GM23338 (cell line): ENCODE data around the gene SLC25A41. TPM values are rescaled to one million over a fixed set of nuclear protein-coding genes. Genes with fewer than 3 reads are reported as not detected.
A peak's percentile ranks its signal among the peaks of the same experiment; 100 is the strongest.
"Not testable (repeated sequence)": the region's sequence is repeated elsewhere in the genome, so short reads cannot be mapped to it uniquely, and the experiment has no call there.

Experiments
- ATAC-seq: fragments of 200-7000 bp; cut with Tn5 transposase; 3 replicates; pipeline ENCODE4 v1.9.1; 2020
- DNase-seq: peaks from one replicate; pipeline ENCODE4 v3.0.0-alpha.2; 2015; ENCODE audit warnings: low spot score
- H2AFZ ChIP-seq: fragments of 200-600 bp; sonication (generic); 2 replicates; pipeline ENCODE4 v1.8.0; 2016; ENCODE audit warnings: antibody characterized with exemption, mild to moderate bottlenecking, moderate library complexity
- H3F3A ChIP-seq: fragments of 200-600 bp; sonication (generic); replicated peaks from 2 replicates; pipeline ENCODE4 v1.8.0; 2017; ENCODE audit warnings: antibody characterized with exemption, mixed run types, low read depth
- H3K27ac ChIP-seq: fragments of 200-600 bp; sonication (generic); 2 replicates; pipeline ENCODE4 v1.6.1; 2016; ENCODE audit warnings: low read depth
- H3K27me3 ChIP-seq: fragments of 200-600 bp; sonication (generic); 2 replicates; pipeline ENCODE4 v1.8.0; 2016; ENCODE audit warnings: mild to moderate bottlenecking, mixed run types, moderate library complexity; ENCODE audit not compliant: insufficient read depth
- H3K36me3 ChIP-seq: fragments of 200-600 bp; sonication (generic); 2 replicates; pipeline ENCODE4 v1.8.0; 2016; ENCODE audit warnings: mild to moderate bottlenecking; ENCODE audit not compliant: insufficient read depth
- H3K4me1 ChIP-seq: fragments of 200-600 bp; sonication (generic); 2 replicates; pipeline ENCODE4 v1.8.0; 2016; ENCODE audit warnings: mild to moderate bottlenecking, moderate library complexity; ENCODE audit not compliant: insufficient read depth
- H3K4me2 ChIP-seq: fragments of 200-600 bp; sonication (generic); 2 replicates; pipeline ENCODE4 v1.7.1; 2017; ENCODE audit warnings: mixed run types
- H3K4me3 ChIP-seq: fragments of 200-600 bp; sonication (generic); 2 replicates; pipeline ENCODE4 v1.6.1; 2016; ENCODE audit warnings: mixed run types
- H3K79me2 ChIP-seq: fragments of 200-600 bp; sonication (generic); replicated peaks from 2 replicates; pipeline ENCODE4 v1.8.0; 2017; ENCODE audit warnings: mild to moderate bottlenecking; ENCODE audit not compliant: insufficient read depth
- H3K9me2 ChIP-seq: fragments of 200-600 bp; sonication (generic); 2 replicates; pipeline ENCODE4 v1.8.0; 2017; ENCODE audit not compliant: insufficient read depth
- H4K20me1 ChIP-seq: fragments of 200-600 bp; sonication (generic); replicated peaks from 2 replicates; pipeline ENCODE4 v1.8.0; 2017; ENCODE audit warnings: mild to moderate bottlenecking; ENCODE audit not compliant: insufficient read depth
- H3K27ac Mint-ChIP-seq: 2 replicates; pipeline ENCODE4 v1.8.0; 2020; ENCODE audit warnings: inconsistent platforms, mild to moderate bottlenecking, moderate library complexity, mixed read lengths
- H3K27me3 Mint-ChIP-seq: 3 replicates; pipeline ENCODE4 v1.8.0; 2022; ENCODE audit warnings: low read depth, mild to moderate bottlenecking, moderate library complexity, mixed read lengths, inconsistent platforms; ENCODE audit not compliant: insufficient read depth, poor library complexity
- H3K36me3 Mint-ChIP-seq: 3 replicates; pipeline ENCODE4 v1.8.0; 2021; ENCODE audit warnings: low read depth, mild to moderate bottlenecking, inconsistent platforms, moderate library complexity, mixed read lengths
- H3K4me1 Mint-ChIP-seq: 3 replicates; pipeline ENCODE4 v1.8.0; 2020; ENCODE audit warnings: mild to moderate bottlenecking, inconsistent platforms, mixed read lengths
- H3K4me3 Mint-ChIP-seq: 3 replicates; pipeline ENCODE4 v1.8.0; 2021; ENCODE audit warnings: moderate library complexity, mild to moderate bottlenecking, inconsistent platforms, mixed read lengths
- H3K9me3 Mint-ChIP-seq: 3 replicates; pipeline ENCODE4 v1.8.0; 2020; ENCODE audit warnings: moderate library complexity, mild to moderate bottlenecking, inconsistent platforms, mixed read lengths
- CREB1 ChIP-seq: fragments of 250-450 bp; sonication (Bioruptor Pico); IDR thresholded peaks from 2 replicates; pipeline ENCODE4 v1.5.0; 2020; ENCODE audit warnings: low read depth, mild to moderate bottlenecking, moderate library complexity
- CTCF ChIP-seq, 2 experiments: fragments of 200-600 bp in 1 of 2; sonication (generic) in 1 of 2; conservative IDR thresholded peaks; 2 replicates each; pipeline versions ENCODE4 v1.5.1 to v1.6.1; 2016 to 2017; ENCODE audit warnings: antibody characterized with exemption in 2 of 2, low read depth in 2 of 2, mild to moderate bottlenecking in 2 of 2, moderate library complexity in 1 of 2
- EZH2 ChIP-seq: fragments of 200-600 bp; sonication (generic); IDR thresholded peaks from one replicate; pipeline ENCODE4 v1.8.0; 2017; ENCODE audit warnings: antibody characterized with exemption, mild to moderate bottlenecking, low read depth; ENCODE audit not compliant: unreplicated experiment
- JUNB ChIP-seq: IDR thresholded peaks from one replicate; pipeline ENCODE4 v1.6.1; 2016; ENCODE audit warnings: antibody characterized with exemption; ENCODE audit not compliant: unreplicated experiment
- STAT1 ChIP-seq: IDR thresholded peaks from one replicate; pipeline ENCODE4 v1.6.1; 2016; ENCODE audit warnings: antibody characterized with exemption; ENCODE audit not compliant: unreplicated experiment
- ZNF331 ChIP-seq: fragments of 250-450 bp; sonication (Bioruptor Pico); IDR thresholded peaks from 2 replicates; pipeline ENCODE4 v1.5.0; 2020; ENCODE audit warnings: low read depth, mild to moderate bottlenecking, moderate library complexity
- polyA plus RNA-seq: library from polyadenylated mRNA; unstranded; fragments of >200 nt; fragmentation: Nextera tagmentation; extraction: Ambion mirVana; gene quantifications from 2 replicates; pipeline ENCODE4 v1.2.1, GENCODE V29; 2016
- total RNA-seq: library from RNA; depleted of rRNA; stranded (reverse); fragments of >200 nt; shearing (Covaris generic); gene quantifications from 2 replicates; pipeline ENCODE4 v1.2.3, GENCODE V29; 2014

SLC25A41 gene
- total and polyA plus RNA-seq, 2 experiments from 2014 or later, result 0.24 to 0.35 TPM

GRCh38 chr19:6429419-6430221, 3.9 kb downstream of the SLC25A41 start:
- Mint-ChIP-seq H3K4me3 (no peak overlapping the region), H3K27me3 (peaks cover 12% of the 10 kb centered on the region), H3K36me3 (peaks cover 11% of the 10 kb centered on the region; the same call in 2 of the 3 replicates), H3K27ac (no peak overlapping the region), H3K9me3 (peaks cover 9% of the 10 kb centered on the region), H3K4me1 (no peaks in the 10 kb centered on the region; the same call in 2 of the 3 replicates)
- Histone ChIP-seq H3K27me3 (no peaks in the 10 kb centered on the region), H4K20me1 (no peaks in the 10 kb centered on the region), H3K27ac (no peak overlapping the region), H3K4me3 (no peak overlapping the region), H3K4me1 (no peaks in the 10 kb centered on the region), H3K36me3 (no peaks in the 10 kb centered on the region), H3K9me2 (peaks cover 7% of the 10 kb centered on the region; the same call in 1 of the 2 replicates), H3K4me2 (no peak overlapping the region), H2AFZ (no peak overlapping the region), H3F3A (no peaks in the 10 kb centered on the region), H3K79me2 (no peaks in the 10 kb centered on the region)
- TF ChIP-seq CTCF (conservative IDR thresholded peaks at IDR 0.05; ENCODE audit: low read depth in 2 of 2) (0 out of 4 replicates have a peak, but pooled peaks of 1 of the 2 experiments have one; percentile 1), STAT1 (no peak), ZNF331 (CRISPR knock-in tag) (no peak), JUNB (no peak), EZH2 (no peak), CREB1 (CRISPR knock-in tag) (no peak)
- ATAC-seq (no peak), DNase-seq (no peak)

GRCh38 chr19:6428692-6429418, 4.7 kb downstream of the SLC25A41 start:
- not testable (repeated sequence) for H3K4me3 ChIP-seq, H3K4me1 Mint-ChIP-seq, H3K9me2 ChIP-seq, H3K79me2 ChIP-seq, H3K27ac Mint-ChIP-seq, H2AFZ ChIP-seq, H3K36me3 ChIP-seq, H3K27ac ChIP-seq, H3F3A ChIP-seq, H3K4me2 ChIP-seq, ATAC-seq, H3K4me3 Mint-ChIP-seq, H4K20me1 ChIP-seq, H3K4me1 ChIP-seq, DNase-seq, H3K27me3 ChIP-seq, H3K9me3 Mint-ChIP-seq
- Mint-ChIP-seq H3K36me3 (peaks cover 11% of the 10 kb centered on the region; the same call in 2 of the 3 replicates), H3K27me3 (peaks cover 13% of the 10 kb centered on the region)
